GM19035 (cell line): ENCODE data around the gene DBET.
"Not testable (repeated sequence)": the region's sequence is repeated elsewhere in the genome, so short reads cannot be mapped to it uniquely, and the experiment has no call there.

Source experiments
- ATAC-seq: cut with Tn5 transposase; IDR thresholded peaks from one replicate; pipeline ENCODE4 v1.9.1; 2021; ENCODE audit not compliant: unreplicated experiment

The DBET gene

GRCh38 chr4:190064342-190064741 lies at the start of gene DBET:
TSS of gene DBET (plus strand) at chr4:190064502.
- not testable (repeated sequence) for ATAC-seq

GRCh38 chr4:190014771-190015537 lies 49.3 kb upstream of the DBET start:
- ATAC-seq = peak; percentile 67

GRCh38 chr4:190015538-190016368 lies 48.5 kb upstream of the DBET start:
- ATAC-seq = no peak

- ATAC-seq = no peak
These were observed 47.7 kb upstream of the DBET start for GRCh38 chr4:190016369-190017289.

DNA sequence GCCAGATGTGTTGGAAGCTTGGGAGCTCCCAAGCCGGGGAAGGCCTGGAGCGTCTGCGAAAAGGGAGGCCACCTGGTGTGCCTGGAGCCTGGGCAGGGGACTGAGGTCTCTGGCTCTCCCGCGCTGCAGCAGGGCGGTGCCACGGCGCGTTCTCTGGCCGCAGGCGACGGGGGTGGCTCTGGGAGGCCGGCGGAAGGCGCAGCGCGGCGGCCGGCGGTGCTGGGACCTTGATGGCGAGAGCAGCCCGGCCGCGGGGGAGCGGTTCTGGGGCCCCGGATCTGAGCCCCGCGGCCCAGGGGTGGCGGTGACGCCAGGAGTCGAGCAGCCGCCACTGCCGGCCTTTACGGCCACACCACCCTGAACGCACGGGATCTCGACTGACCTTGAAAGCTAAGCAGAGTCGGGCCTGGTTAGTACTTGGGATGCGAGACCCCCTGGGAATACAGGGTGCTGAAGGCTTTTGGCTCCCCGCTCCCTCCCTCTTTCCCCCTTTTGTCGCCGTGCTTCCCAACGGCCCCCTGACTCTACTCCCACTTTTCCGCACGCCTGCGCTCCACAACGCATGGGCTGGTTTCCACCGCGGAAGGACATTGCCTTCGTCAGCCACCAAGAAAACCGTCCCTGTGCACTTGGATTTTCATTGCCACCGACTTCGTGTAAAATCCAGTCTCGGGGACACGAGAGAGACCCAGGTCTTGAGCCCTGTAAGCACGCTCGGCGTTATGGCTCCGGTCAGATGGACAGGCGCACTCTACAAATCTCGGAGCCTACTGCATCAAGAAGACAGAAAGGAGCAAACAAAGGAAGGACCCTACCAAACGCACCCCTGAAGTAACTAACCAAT lies 46.7 kb upstream of the DBET start:
- ATAC-seq = no peak

DNA sequence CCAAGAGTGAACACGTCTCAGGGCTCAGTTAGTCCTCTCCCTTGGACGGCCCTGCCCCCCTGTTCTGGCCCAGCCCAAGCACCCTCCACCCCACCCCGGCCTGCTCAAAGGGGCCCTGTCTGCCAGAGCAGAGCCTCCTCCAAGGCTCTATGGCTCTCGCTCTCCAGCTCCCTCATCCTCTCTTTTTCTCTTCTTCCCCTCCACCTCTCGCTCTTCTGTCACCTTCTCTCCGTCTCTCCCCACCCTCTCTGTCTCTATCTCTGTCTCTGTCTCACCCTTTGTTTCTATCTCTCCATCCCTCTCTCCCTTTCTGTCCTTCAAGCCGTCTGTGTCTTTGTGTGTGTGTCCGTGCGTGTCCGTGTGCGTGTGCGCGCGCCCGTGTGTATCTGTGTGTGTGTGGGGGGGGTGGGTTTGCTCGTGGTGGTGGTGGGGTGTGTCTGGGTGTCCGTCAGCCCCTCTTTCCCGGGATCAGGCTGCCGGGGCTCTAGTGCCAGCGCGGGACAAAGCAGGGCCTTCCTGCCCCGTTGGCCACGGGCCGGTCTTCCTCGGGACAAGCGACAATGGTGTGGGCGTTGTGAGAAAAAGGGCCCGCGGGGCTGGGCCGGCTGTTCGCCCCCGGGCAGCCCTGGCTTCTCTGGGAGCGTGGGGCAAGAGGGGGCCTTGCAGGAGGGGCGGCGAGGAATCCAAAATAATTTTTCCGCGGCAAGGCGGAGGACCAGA lies 45.9 kb upstream of the DBET start:
- ATAC-seq = no peak

- ATAC-seq = no peak
These were observed 45.1 kb upstream of the DBET start for GRCh38 chr4:190019023-190019858.

GRCh38 chr4:190019859-190020463 lies 44.3 kb upstream of the DBET start:
- not testable (repeated sequence) for ATAC-seq

GRCh38 chr4:190020790-190021717 lies 43.2 kb upstream of the DBET start:
- ATAC-seq = no peak

DNA sequence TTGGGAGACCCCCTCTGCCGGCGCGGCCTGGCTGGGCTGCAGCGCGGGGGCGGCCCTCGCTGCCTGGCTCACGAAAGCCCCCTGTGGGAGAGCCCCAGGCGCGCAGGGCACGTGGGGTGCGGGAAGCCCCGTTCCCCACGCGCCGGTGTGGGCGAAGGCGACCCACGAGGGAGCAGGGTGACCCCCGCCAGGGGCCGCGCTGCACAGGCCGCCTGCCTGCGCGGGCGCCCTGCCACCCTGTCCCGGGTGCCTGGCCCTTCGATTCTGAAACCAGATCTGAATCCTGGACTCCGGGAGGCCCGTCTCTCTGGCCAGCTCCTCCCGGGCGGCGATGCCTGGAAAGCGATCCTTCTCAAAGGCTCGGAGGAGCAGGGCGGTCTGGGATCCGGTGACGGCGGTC lies 42.3 kb upstream of the DBET start:
- not testable (repeated sequence) for ATAC-seq

DNA sequence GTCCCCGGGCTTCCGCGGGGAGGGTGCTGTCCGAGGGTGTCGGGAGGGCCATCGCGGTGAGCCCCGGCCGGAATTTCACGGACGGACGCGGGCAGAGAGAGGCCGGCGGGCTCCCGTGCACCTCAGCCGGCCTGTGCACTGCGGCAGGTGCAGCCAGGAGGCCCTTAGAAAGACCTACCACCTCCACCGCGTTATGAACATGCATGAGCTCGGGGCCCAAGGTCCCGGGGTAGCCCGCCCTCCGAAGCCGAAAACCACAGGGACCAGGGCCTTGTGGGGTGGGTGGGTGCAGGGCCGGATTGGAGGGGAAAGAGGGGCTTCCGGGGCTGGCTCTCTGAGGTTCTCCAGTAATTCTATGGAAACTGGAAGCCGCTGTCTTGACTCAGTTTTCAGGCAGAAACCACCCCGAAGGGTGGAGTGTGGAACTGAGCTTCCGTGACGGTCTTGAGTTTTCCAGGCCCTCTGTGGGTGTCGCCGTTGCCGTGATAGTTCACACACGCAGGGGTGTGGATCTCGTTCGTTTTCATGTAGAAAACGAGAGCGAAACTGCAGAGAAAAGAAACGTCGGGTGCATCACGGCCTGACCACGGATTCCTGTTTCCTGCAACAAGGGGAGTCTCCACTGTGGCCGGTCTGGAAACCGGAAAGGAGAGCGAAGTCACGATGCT lies 41.6 kb upstream of the DBET start:
- ATAC-seq = not testable (repeated sequence)

- not testable (repeated sequence) for ATAC-seq
These were observed 37.1 kb upstream of the DBET start, which contains the start of gene FRG2 for GRCh38 chr4:190027156-190027555. TSS of gene FRG2 (minus strand) at chr4:190027256. CDS start at chr4:190027204, 52 bp downstream.

- not testable (repeated sequence) for ATAC-seq
These were observed 33.0 kb upstream of the DBET start for GRCh38 chr4:190031264-190031663.

- ATAC-seq = not testable (repeated sequence)
These were observed 26.5 kb upstream of the DBET start for GRCh38 chr4:190037704-190038388.

- not testable (repeated sequence) for ATAC-seq
These were observed 23.4 kb upstream of the DBET start for GRCh38 chr4:190040873-190041272.

DNA sequence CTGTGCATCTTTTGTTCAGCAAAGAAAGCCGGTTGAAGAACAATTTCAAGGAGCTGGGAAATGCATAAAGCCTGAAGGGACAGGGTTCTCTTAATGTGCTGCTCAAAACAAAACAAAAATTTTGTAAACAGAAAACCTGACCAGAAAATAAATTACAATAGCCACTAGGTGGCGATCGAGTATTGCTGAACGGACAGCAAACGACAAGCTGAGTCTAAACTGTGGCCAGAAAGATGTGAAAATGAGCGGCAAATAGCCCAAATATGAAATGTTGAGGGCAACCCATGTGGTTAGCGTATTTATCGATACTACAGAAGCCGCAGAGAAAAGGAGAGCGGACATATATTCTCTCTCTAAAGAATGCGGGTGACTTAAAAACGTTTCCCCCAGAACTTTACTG lies 16.7 kb upstream of the DBET start:
- ATAC-seq = not testable (repeated sequence)
